ENCODE results near the gene PIWIL1. TPM values are rescaled to one million over a fixed set of nuclear protein-coding genes. Genes with fewer than 3 reads are reported as not detected.

PIWIL1 gene
- total and polyA plus RNA-seq, 2 donors (not counting 3 experiments of a cell fraction or from before 2014, with no cell fraction given), result not detected

GRCh38 chr12:130419116-130419515 lies 81.4 kb downstream of the PIWIL1 start:
- no peak overlapping the region for H3K27ac ChIP-seq (ENCODE audit: insufficient read depth, low read depth, low read length)
- H3K4me3 ChIP-seq (replicated peaks in 1 of 3; ENCODE audit: insufficient read depth in 1 of 3, low read depth in 1 of 3, low read length in 3 of 3), result no peak overlapping the region
- BruUV-seq (replicated peaks), result no TSS peak
- H3K79me2 ChIP-seq (ENCODE audit: control insufficient read depth, insufficient read depth, low read length), result no peaks in the 10 kb centered on the region
- no peaks in the 10 kb centered on the region for H4K20me1 ChIP-seq (replicated peaks; ENCODE audit: control insufficient read depth, extremely low read depth, insufficient read depth, low read length)
- no peak overlapping the region for H2AFZ ChIP-seq (ENCODE audit: low read depth, low read length)
- intact Hi-C loops (cut with micrococcal nuclease), result no loop called here
- TF ChIP-seq GATA2 (IDR thresholded peaks at IDR 0.05; ENCODE audit: insufficient read depth, insufficient read length, low read depth, low read length), result no peak
- TF ChIP-seq MAX (IDR thresholded peaks at IDR 0.05; ENCODE audit: insufficient read depth, insufficient read length), result no peak
- TF ChIP-seq POLR2AphosphoS5 (IDR thresholded peaks at IDR 0.05; ENCODE audit: insufficient read depth, low read depth, low read length), result no peak
- no peak for TF ChIP-seq POLR2A (IDR thresholded peaks at IDR 0.05; ENCODE audit: low read depth, low read length)
- no peak for TF ChIP-seq JUN (IDR thresholded peaks at IDR 0.05; ENCODE audit: borderline replicate concordance, insufficient read depth, insufficient read length, low read depth)
- TF ChIP-seq FOS (IDR thresholded peaks at IDR 0.05; ENCODE audit: borderline replicate concordance, insufficient read depth, low read length), result no peak
- TF ChIP-seq MYC (IDR thresholded peaks at IDR 0.05; ENCODE audit: low read depth, low read length), result no peak
- no peak for TF ChIP-seq EZH2 (IDR thresholded peaks at IDR 0.05; ENCODE audit: borderline replicate concordance, low read depth, low read length, severe bottlenecking)
- no peak for TF ChIP-seq CTCF (IDR thresholded peaks at IDR 0.05; ENCODE audit: extremely low read depth in 1 of 2, insufficient read depth in 1 of 2, low read depth in 1 of 2, low read length in 2 of 2)
- dilution Hi-C loops (cut with MboI; ENCODE audit: extremely low pct_ligation_motif_present, low sequenced_read_pairs), result no loop called here
- H3K9me3 ChIP-seq (replicated peaks; ENCODE audit: control insufficient read depth, insufficient read depth, low read length), result peaks cover 13% of the 10 kb centered on the region
- no peaks in the 10 kb centered on the region for H3K9me1 ChIP-seq (replicated peaks; ENCODE audit: control insufficient read depth, extremely low read depth, insufficient read depth, low read length)
- CTCF ChIA-PET, result no interaction called here
- no peaks in the 10 kb centered on the region for H3K27me3 ChIP-seq (ENCODE audit: control insufficient read depth in 2 of 2, insufficient read depth in 2 of 2, low read length in 2 of 2)
- FAIRE-seq, result no peak
- H3K4me2 ChIP-seq (ENCODE audit: insufficient read depth, low read length), result no peak overlapping the region
- no peak for DNase-seq (ENCODE audit: low read depth, low spot score)
- no peak overlapping the region for H3K9ac ChIP-seq (replicated peaks; ENCODE audit: extremely low read depth, insufficient read depth, low read length)
- POLR2A ChIA-PET, result no interaction called here
- no peaks in the 10 kb centered on the region for H3K36me3 ChIP-seq (ENCODE audit: control insufficient read depth in 2 of 2, extremely low read depth in 1 of 2, insufficient read depth in 2 of 2, low read length in 2 of 2)
- H3K4me1 ChIP-seq (ENCODE audit: control insufficient read depth, extremely low read depth, insufficient read depth, low read length), result no peaks in the 10 kb centered on the region

Measured in endothelial cell of umbilical vein (primary cell).